OCI-LY3 (cell line): Measurements from ENCODE around the gene FSTL4.

ENCODE experiments used
- H2AFZ ChIP-seq: fragments of 200-600, 300-600 bp; shearing (Covaris generic); 2 replicates; pipeline ENCODE4 v1.6.0; 2014; ENCODE audit warnings: antibody characterized with exemption, low read depth, low read length
- H3K27ac ChIP-seq: fragments of 200-600, 300-600 bp; sonication (generic); 2 replicates; pipeline ENCODE4 v1.5.1; 2014; ENCODE audit warnings: mild to moderate bottlenecking, low read length, moderate library complexity, mixed read lengths
- H3K27me3 ChIP-seq: fragments of 200-600, 300-600 bp; sonication (generic); 2 replicates; pipeline ENCODE4 v1.6.1; 2014; ENCODE audit warnings: low read depth, low read length, mixed read lengths
- H3K36me3 ChIP-seq: fragments of 200-600, 300-600 bp; sonication (generic); replicated peaks from 2 replicates; pipeline ENCODE3; 2014; ENCODE audit warnings: low read depth, low read length, mixed read lengths
- H3K4me1 ChIP-seq: fragments of 300-600, 200-600 bp; sonication (generic); 2 replicates; pipeline ENCODE4 v1.6.1; 2014; ENCODE audit warnings: low read length, mixed read lengths
- H3K4me2 ChIP-seq: fragments of 200-600, 300-600 bp; sonication (generic); 2 replicates; pipeline ENCODE4 v1.6.1; 2014; ENCODE audit warnings: low read length, mixed read lengths
- H3K4me3 ChIP-seq: fragments of 300-600, 200-600 bp; sonication (generic); 2 replicates; pipeline ENCODE4 v1.5.1; 2014; ENCODE audit warnings: antibody characterized with exemption, mild to moderate bottlenecking, low read length, moderate library complexity
- H3K79me2 ChIP-seq: fragments of 300-600, 200-600 bp; shearing (Covaris generic); 2 replicates; pipeline ENCODE4 v1.6.1; 2014; ENCODE audit warnings: mild to moderate bottlenecking, low read length, mixed read lengths
- H3K9ac ChIP-seq: fragments of 300-600, 200-600 bp; shearing (Covaris generic); 2 replicates; pipeline ENCODE4 v1.6.0; 2014; ENCODE audit warnings: mild to moderate bottlenecking, low read length, moderate library complexity
- H3K9me3 ChIP-seq: fragments of 200-600, 300-600 bp; shearing (Covaris generic); 2 replicates; pipeline ENCODE4 v1.6.1; 2014; ENCODE audit warnings: low read length, mixed read lengths; ENCODE audit not compliant: insufficient read depth
- H4K20me1 ChIP-seq: fragments of 200-600, 300-600 bp; sonication (generic); 2 replicates; pipeline ENCODE4 v1.6.1; 2016; ENCODE audit warnings: low read length, mixed read lengths; ENCODE audit not compliant: insufficient read depth
- EZH2phosphoT487 ChIP-seq: fragments of 200-600 bp; shearing (Covaris generic); IDR thresholded peaks from 2 replicates; pipeline ENCODE4 v1.6.1; 2018; ENCODE audit warnings: antibody characterized with exemption, mixed run types, low read depth
- TF ChIP-seq, protein P1 (sequence below): fragments of 200-600, 300-600 bp; sonication (generic); IDR thresholded peaks from 2 replicates; pipeline ENCODE4 v1.5.1; 2014; ENCODE audit warnings: antibody characterized with exemption, low read length, low read depth

Gene FSTL4

DNA sequence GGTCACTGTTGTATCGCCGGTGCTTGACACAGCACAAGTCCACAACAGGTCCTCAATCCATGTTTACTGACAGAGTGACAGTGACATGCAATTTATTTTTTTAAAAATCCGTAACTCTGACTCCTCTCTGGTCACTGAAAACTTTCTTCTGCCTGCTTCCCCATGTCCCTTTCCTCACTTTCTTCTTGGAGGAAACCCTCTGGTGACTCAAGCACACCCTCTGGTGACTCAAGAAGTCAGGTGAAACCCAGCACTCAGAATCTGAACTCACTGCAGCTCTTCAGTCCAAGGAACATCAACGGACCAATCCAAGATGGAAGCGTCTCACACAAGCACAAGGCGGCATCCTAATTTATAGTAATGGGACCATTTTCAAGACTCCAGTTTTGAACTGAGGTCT is 245.9 kb downstream of the FSTL4 start:
- Histone ChIP-seq H3K4me3 (no peak overlapping the region), H2AFZ (no peak overlapping the region), H3K79me2 (no peaks in the 10 kb centered on the region), H3K36me3 (no peaks in the 10 kb centered on the region), H3K9ac (no peak overlapping the region), H3K9me3 (no peaks in the 10 kb centered on the region), H3K27me3 (no peaks in the 10 kb centered on the region), H4K20me1 (no peaks in the 10 kb centered on the region), H3K27ac (no peak overlapping the region), H3K4me1 (no peaks in the 10 kb centered on the region), H3K4me2 (no peak overlapping the region)
- TF ChIP-seq, protein P1, sequence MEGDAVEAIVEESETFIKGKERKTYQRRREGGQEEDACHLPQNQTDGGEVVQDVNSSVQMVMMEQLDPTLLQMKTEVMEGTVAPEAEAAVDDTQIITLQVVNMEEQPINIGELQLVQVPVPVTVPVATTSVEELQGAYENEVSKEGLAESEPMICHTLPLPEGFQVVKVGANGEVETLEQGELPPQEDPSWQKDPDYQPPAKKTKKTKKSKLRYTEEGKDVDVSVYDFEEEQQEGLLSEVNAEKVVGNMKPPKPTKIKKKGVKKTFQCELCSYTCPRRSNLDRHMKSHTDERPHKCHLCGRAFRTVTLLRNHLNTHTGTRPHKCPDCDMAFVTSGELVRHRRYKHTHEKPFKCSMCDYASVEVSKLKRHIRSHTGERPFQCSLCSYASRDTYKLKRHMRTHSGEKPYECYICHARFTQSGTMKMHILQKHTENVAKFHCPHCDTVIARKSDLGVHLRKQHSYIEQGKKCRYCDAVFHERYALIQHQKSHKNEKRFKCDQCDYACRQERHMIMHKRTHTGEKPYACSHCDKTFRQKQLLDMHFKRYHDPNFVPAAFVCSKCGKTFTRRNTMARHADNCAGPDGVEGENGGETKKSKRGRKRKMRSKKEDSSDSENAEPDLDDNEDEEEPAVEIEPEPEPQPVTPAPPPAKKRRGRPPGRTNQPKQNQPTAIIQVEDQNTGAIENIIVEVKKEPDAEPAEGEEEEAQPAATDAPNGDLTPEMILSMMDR = no peak
- no peak for TF ChIP-seq EZH2phosphoT487

DNA sequence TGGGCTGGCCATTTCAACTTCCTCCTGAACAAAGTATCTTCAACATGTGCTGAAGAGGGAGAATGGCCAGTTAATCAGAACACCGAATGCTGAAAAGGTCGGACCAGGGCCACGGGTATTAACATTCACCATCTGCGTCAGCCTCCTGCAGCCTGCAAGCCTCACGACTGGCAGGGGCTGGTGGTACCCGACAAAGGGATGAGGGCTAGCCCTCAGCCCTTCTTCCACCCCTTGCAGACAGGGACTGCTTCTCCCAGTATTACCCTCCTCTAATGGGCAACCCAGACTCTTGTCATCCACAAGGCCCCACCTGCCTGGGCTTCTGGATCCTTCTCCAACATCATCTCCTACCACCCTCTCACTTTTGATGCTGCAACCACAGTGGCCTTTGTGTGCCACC is 246.6 kb downstream of the FSTL4 start:
- H3K27me3 ChIP-seq = no peaks in the 10 kb centered on the region
- H3K79me2 ChIP-seq = no peaks in the 10 kb centered on the region
- no peak overlapping the region for H3K4me3 ChIP-seq
- 0 out of 2 replicates have a peak overlapping the region, but pooled peaks have one; percentile 28 for H3K4me2 ChIP-seq
- H3K4me1 ChIP-seq = no peaks in the 10 kb centered on the region
- no peak overlapping the region for H2AFZ ChIP-seq
- TF ChIP-seq EZH2phosphoT487 = no peak
- TF ChIP-seq, protein P1 = no peak
- no peak overlapping the region for H3K27ac ChIP-seq
- no peaks in the 10 kb centered on the region for H3K9me3 ChIP-seq
- H3K9ac ChIP-seq = no peak overlapping the region
- H4K20me1 ChIP-seq = no peaks in the 10 kb centered on the region
- H3K36me3 ChIP-seq = no peaks in the 10 kb centered on the region

DNA sequence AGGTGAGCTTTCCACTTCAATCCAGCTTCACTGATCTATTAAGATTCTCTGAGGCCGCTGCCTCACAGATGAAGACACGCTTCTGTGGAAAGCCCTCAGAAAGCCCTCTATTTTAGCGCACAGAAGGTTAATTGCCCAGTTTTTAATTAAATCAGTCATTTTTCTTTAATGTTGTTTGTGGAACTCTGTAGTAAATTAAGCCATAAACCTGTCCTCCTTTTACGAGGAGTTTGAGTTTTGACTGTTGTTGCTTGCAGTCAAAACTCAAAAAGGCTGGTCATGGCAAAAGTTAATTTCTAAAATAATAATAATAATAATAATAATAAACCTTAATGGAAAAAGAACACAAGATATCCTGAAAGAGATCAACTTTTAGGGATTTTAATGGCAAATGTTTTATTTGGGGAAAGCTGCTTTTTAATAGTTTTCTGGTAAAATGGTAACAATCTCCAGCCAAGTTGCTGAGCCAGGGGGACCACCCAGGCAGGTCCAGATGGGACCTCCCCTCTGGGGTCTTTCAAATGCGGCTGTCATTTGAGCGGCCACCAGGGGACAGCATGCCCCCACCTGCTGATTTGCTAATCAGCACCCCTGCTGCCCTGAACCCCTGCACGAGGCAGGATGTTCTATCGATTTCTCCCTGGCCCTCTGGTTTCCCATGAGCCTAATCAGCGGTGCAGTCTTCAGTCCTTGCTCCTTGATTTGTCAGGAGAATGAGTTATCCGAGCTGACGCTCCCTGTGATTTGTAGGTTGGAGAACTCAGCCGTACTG is 247.2 kb downstream of the FSTL4 start:
- no peaks in the 10 kb centered on the region for H3K36me3 ChIP-seq

More for the DNA sequence above, 247.2 kb downstream of the FSTL4 start:
- no peak overlapping the region for H3K9ac ChIP-seq
- H3K27me3 ChIP-seq = no peaks in the 10 kb centered on the region
- H3K9me3 ChIP-seq = no peaks in the 10 kb centered on the region
- TF ChIP-seq EZH2phosphoT487 = no peak
- TF ChIP-seq, protein P1 = peak; percentile 67
- no peak overlapping the region for H2AFZ ChIP-seq
- H3K27ac ChIP-seq = no peak overlapping the region
- 0 out of 2 replicates have a peak overlapping the region, but pooled peaks have one; percentile 28 for H3K4me2 ChIP-seq
- no peaks in the 10 kb centered on the region for H4K20me1 ChIP-seq
- H3K79me2 ChIP-seq = no peaks in the 10 kb centered on the region
- no peaks in the 10 kb centered on the region for H3K4me1 ChIP-seq
- H3K4me3 ChIP-seq = no peak overlapping the region
